NOMO-1 (cell line): Measurements from ENCODE around the gene B3GNT7.
"Not testable (repeated sequence)": the region's sequence is repeated elsewhere in the genome, so short reads cannot be mapped to it uniquely, and the experiment has no call there.

Source experiments
- DNase-seq, 2 experiments: peaks; one replicate each; lab custom pipeline; 2025; ENCODE audit not compliant: unreplicated experiment in 2 of 2; lab: John Stamatoyannopoulos, UW

The B3GNT7 gene

GRCh38 chr2:231364961-231365810 is 30.3 kb upstream of the B3GNT7 start:
- no peak for DNase-seq

DNA sequence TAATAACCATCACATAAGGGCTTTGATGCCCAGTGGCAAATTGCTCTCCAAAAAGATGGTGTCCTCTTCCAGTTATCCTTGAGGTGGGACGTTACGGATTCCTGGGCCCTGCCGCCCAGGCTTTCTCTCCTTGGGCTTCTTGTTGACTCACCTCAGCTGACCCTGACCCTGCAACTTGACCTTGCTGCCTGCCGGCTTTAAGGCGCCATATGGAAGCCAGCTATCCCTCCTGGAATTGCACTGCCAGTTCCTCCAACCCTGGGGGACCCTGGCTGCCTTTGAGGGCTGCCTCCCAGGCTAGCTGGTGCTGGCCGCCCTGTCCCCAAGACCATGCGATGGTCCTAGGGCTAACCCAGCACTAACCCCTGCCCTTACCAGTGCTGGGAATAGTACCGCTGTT is 28.3 kb upstream of the B3GNT7 start:
- DNase-seq, result no peak

- no peak for DNase-seq
Measured at GRCh38 chr2:231369580-231370428, 25.7 kb upstream of the B3GNT7 start.

- no peak for DNase-seq
Measured at GRCh38 chr2:231370429-231370748, 25.1 kb upstream of the B3GNT7 start.

- DNase-seq, result no peak
Measured at GRCh38 chr2:231370749-231371429, 24.6 kb upstream of the B3GNT7 start.

GRCh38 chr2:231371430-231372054 is 24.0 kb upstream of the B3GNT7 start:
- no peak for DNase-seq

DNA sequence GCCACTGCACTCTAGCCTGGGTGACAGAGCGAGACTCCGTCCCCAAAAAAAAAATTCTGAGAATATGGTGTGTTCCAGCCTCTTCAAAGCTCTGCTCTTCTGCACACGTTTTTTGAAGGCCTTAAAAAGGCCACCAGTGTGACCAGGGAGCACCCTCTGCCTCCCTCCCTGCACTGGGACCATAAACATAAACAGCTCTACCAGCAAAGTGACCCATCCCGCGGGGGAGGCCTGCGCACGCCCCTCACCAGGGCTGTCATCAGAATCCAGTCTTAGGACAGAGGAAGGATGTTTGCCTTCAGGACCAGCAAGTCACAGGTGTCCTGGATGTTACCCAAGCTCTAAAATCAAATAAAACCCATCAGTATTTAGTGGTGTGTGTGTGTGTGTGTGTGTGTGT is 23.2 kb upstream of the B3GNT7 start:
- no peak for DNase-seq

DNA sequence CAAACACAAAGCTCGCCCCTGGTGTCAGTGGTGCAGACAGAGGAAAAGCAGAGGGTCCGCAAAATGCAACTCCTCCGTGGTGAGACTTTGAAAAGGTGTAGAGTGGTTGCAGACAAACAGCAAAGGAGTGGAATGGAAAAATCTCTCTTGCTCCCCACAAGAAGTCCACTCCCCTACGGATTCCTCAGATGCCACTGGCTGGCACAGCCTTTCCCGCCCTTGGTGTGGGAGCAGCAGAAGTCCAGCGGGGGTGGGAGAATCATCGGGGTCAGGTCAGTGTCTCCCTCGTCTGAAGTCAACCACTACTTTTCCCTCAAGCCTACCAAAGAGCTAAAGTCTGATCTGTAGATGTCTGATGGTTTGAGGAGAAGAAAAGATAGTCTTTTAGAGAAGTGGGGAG is 22.3 kb upstream of the B3GNT7 start:
- DNase-seq, result no peak

- no peak for DNase-seq
Measured at GRCh38 chr2:231373786-231374349, 21.6 kb upstream of the B3GNT7 start.

- no peak for DNase-seq
Measured at GRCh38 chr2:231374771-231375170, 20.7 kb upstream of the B3GNT7 start.

- DNase-seq, result not testable (repeated sequence)
Measured at GRCh38 chr2:231375994-231376615, 19.4 kb upstream of the B3GNT7 start.

GRCh38 chr2:231376857-231377256 is 18.7 kb upstream of the B3GNT7 start:
- DNase-seq, result no peak

GRCh38 chr2:231378026-231378722 is 17.3 kb upstream of the B3GNT7 start:
- no peak for DNase-seq

GRCh38 chr2:231379266-231380215 is 16.0 kb upstream of the B3GNT7 start:
- no peak for DNase-seq

DNA sequence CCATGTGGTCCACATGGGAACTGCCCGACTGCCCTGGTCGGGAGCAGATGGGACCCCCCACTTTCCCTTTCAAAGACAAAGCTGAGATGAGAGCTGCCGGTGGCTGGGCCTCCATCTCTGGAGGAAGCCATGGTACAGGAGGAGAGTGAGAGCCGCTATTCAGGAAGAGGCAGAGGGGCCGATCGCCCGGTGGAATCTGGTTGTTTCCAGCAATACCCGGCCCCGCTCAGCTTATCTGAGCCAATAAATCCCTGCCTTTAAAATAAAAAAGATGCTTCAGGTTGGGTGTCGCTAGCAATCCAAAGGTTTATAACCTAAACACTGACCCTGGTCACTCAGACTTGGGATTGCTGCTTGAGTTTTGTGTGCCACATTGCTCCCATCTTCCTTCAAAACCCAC is 15.2 kb upstream of the B3GNT7 start:
- no peak for DNase-seq

DNA sequence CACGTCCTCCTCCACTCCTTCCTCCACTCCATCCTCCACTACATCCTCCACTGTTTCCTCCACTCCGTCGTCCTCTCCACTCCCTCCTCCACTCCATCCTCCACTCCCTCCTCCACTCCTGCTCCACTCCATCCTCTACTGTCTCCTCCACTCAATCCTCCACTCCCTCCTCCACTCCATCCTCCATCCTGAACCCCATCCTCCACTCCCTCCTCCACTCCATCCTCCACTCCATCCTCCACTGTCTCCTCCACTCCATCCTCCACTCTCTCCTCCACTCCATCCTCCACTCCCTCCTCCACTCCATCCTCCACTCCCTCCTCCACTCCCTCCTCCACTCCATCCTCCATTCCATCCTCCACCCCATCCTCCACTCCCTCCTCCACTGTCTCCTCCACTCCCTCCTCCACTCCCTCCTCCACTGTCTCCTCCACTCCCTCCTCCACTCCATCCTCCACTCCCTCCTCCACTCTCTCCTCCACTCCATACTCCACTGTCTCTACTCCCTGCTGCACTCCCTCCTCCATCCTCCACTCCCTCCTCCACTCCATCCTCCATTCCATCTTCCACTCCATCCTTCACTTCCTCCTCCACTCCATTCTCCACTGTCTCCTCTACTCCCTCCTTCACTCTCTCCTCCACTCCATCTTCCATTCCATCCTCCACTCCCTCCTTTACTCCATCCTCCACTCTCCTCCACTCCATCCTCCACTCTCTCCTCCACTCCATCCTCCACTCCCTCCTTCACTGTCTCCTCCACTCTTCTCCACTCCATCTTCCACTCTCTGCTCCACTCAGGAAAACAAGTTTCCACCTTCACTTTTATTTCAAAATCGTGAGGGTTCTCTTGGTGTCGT is 14.3 kb upstream of the B3GNT7 start:
- no peak for DNase-seq

GRCh38 chr2:231382116-231382515 is 13.4 kb upstream of the B3GNT7 start:
- no peak for DNase-seq
